ENCODE results near the gene FAM210A. TPM values are rescaled to one million over a fixed set of nuclear protein-coding genes. Genes with fewer than 3 reads are reported as not detected.

FAM210A gene
- total RNA-seq, 2 experiments from 2014 or later, result 23.1 to 30.6 TPM

- no peak overlapping the region for H3K4me3 ChIP-seq (ENCODE audit: low read depth, low read length, poor library complexity, severe bottlenecking)
- peaks cover 17% of the 10 kb centered on the region; the same call in 1 of the 2 replicates for H3K9me3 ChIP-seq (ENCODE audit: low read length)
- H3K27ac ChIP-seq (ENCODE audit: low read depth, low read length, poor library complexity, severe bottlenecking), result peak overlapping the region; percentile 41
- peaks cover 13% of the 10 kb centered on the region for H3K4me1 ChIP-seq (ENCODE audit: insufficient read depth, low read length, poor library complexity, severe bottlenecking)
- no peaks in the 10 kb centered on the region; the same call in 1 of the 2 replicates for H3K79me2 ChIP-seq (ENCODE audit: insufficient read depth, low read depth, low read length)
- H3K9me2 ChIP-seq (ENCODE audit: insufficient read depth, low read length), result no peaks in the 10 kb centered on the region
- peak; percentile 82 for DNase-seq (ENCODE audit: low spot score)
- TF ChIP-seq EZH2phosphoT487 (IDR thresholded peaks at IDR 0.05; ENCODE audit: borderline replicate concordance, low read depth, low read length) (no peak), CTCF (conservative IDR thresholded peaks at IDR 0.05; ENCODE audit: low read length) (peak; percentile 97)
- ChIA-PET POLR2A (interaction anchor here (0.6 kb wide), 1 partner anchor 147 kb away, joined by 4 read pairs; no protein-coding TSS in a partner anchor), CTCF (ENCODE audit: unreplicated experiment) (interaction anchor here (1.0 to 1.4 kb wide), 3 partner anchors 16 to 72 kb away, joined by 3 to 4 read pairs (median 3); no protein-coding TSS in a partner anchor)
- peak overlapping the region; percentile 65 for H3K4me2 ChIP-seq (ENCODE audit: low read length)
- no peaks in the 10 kb centered on the region for H4K20me1 ChIP-seq (ENCODE audit: insufficient read depth, low read length)
- no TSS peak for BruUV-seq (replicated peaks)
- H2AFZ ChIP-seq (ENCODE audit: low read length), result no peak overlapping the region; the same call in 1 of the 2 replicates
- intact Hi-C loops (cut with micrococcal nuclease; ENCODE audit: unreplicated experiment), result loop anchor here (1.0 kb wide), 1 partner anchor 72 kb away; no protein-coding TSS in a partner anchor
- H3K36me3 ChIP-seq (ENCODE audit: insufficient read depth, low read length), result peaks cover 51% of the 10 kb centered on the region
Measured at GRCh38 chr18:13629841-13630715, 96.3 kb downstream of the FAM210A start.

GRCh38 chr18:13628211-13628610 lies 98.1 kb downstream of the FAM210A start:
- no peak overlapping the region for H3K4me3 ChIP-seq (ENCODE audit: low read depth, low read length, poor library complexity, severe bottlenecking)
- peaks cover 13% of the 10 kb centered on the region for H3K4me1 ChIP-seq (ENCODE audit: insufficient read depth, low read length, poor library complexity, severe bottlenecking)

More at GRCh38 chr18:13628211-13628610, 98.1 kb downstream of the FAM210A start:
- Histone ChIP-seq H3K9me3 (ENCODE audit: low read length) (peaks cover 13% of the 10 kb centered on the region; the same call in 1 of the 2 replicates), H3K4me2 (ENCODE audit: low read length) (no peak overlapping the region), H3K9me2 (ENCODE audit: insufficient read depth, low read length) (no peaks in the 10 kb centered on the region), H3K79me2 (ENCODE audit: insufficient read depth, low read depth, low read length) (no peaks in the 10 kb centered on the region; the same call in 1 of the 2 replicates), H4K20me1 (ENCODE audit: insufficient read depth, low read length) (no peaks in the 10 kb centered on the region), H3K36me3 (ENCODE audit: insufficient read depth, low read length) (peaks cover 48% of the 10 kb centered on the region), H2AFZ (ENCODE audit: low read length) (no peak overlapping the region), H3K27ac (ENCODE audit: low read depth, low read length, poor library complexity, severe bottlenecking) (no peak overlapping the region)
- intact Hi-C loops (cut with micrococcal nuclease; ENCODE audit: unreplicated experiment), result no loop called here
- no TSS peak for BruUV-seq (replicated peaks)
- CTCF ChIA-PET (ENCODE audit: unreplicated experiment), result no interaction called here
- no peak for DNase-seq (ENCODE audit: low spot score)
- no peak for TF ChIP-seq CTCF (conservative IDR thresholded peaks at IDR 0.05; ENCODE audit: low read length)
- TF ChIP-seq EZH2phosphoT487 (IDR thresholded peaks at IDR 0.05; ENCODE audit: borderline replicate concordance, low read depth, low read length), result no peak
- POLR2A ChIA-PET, result no interaction called here
